BJ (cell line): Measurements from ENCODE around the gene CNTFR. TPM values are rescaled to one million over a fixed set of nuclear protein-coding genes. Genes with fewer than 3 reads are reported as not detected.

Source experiments
- CTCF ChIA-PET: fragments of 350-600 bp; formaldehyde crosslinking; extraction: SDS; loops from one replicate; lab custom pipeline; 2021; ENCODE audit warnings: antibody characterized with exemption, inconsistent platforms; lab: Yijun Ruan, JAX
- POLR2A ChIA-PET: fragments of 300-600 bp; sonication (Branson Sonifier 250); formaldehyde crosslinking; extraction: SDS; loops from one replicate; lab custom pipeline; 2021; ENCODE audit warnings: antibody characterized with exemption; lab: Charles Lee
- DNase-seq: peaks from one replicate; pipeline ENCODE4 v3.0.0-alpha.2; 2011; ENCODE audit warnings: low read depth
- H3K27me3 ChIP-seq: 2 replicates; pipeline ENCODE4 v1.6.0; 2011; ENCODE audit warnings: low read length; ENCODE audit not compliant: control insufficient read depth, insufficient read depth
- H3K36me3 ChIP-seq: 2 replicates; pipeline ENCODE4 v1.5.1; 2011; ENCODE audit warnings: low read length; ENCODE audit not compliant: control insufficient read depth, insufficient read depth
- H3K4me3 ChIP-seq: 2 replicates; pipeline ENCODE4 v1.5.1; 2011; ENCODE audit warnings: low read depth, mild to moderate bottlenecking, control low read depth, low read length
- CTCF ChIP-seq: IDR thresholded peaks from 2 replicates; pipeline ENCODE4 v1.5.1; 2011; ENCODE audit warnings: low read depth, mild to moderate bottlenecking, control low read depth, inconsistent platforms, low read length, moderate library complexity; ENCODE audit not compliant: insufficient read depth
- polyA plus RNA-seq: library from polyadenylated mRNA; depleted of rRNA; stranded (reverse); fragments of >200 nt; gene quantifications from 2 replicates; pipeline ENCODE4 v1.2.3, GENCODE V29; 2011

CNTFR gene
- polyA plus RNA-seq, 1 experiment: 0.09 TPM

DNA sequence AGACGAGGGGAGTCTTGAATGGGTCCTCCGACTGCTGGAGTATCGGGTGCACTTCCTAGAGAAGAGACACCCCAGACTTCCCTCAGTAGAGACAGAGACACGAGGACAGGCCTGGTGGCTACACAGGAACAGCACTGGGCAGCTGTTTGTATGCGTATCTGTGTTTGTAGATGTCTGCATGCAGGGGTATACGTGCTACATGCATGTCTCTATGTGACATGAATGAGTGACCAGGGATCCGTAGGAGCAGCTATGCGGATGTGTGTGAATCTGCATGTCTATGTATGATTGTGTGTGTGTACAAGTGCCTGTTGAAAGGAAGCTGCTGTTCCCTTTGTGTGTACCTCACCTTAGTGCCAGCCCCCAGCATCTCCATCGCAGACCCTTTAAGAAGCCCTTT, 31.2 kb downstream of the CNTFR start:
- Histone ChIP-seq H3K27me3 (peaks cover 9% of the 10 kb centered on the region), H3K36me3 (no peaks in the 10 kb centered on the region), H3K4me3 (no peak overlapping the region)
- DNase-seq: no peak
- ChIA-PET CTCF (interaction anchor here (0.9 to 3.7 kb wide), 6 partner anchors 10 to 178 kb away, joined by 3 to 23 read pairs (median 6); no protein-coding TSS in a partner anchor), POLR2A (no interaction called here)
- no peak for TF ChIP-seq CTCF

DNA sequence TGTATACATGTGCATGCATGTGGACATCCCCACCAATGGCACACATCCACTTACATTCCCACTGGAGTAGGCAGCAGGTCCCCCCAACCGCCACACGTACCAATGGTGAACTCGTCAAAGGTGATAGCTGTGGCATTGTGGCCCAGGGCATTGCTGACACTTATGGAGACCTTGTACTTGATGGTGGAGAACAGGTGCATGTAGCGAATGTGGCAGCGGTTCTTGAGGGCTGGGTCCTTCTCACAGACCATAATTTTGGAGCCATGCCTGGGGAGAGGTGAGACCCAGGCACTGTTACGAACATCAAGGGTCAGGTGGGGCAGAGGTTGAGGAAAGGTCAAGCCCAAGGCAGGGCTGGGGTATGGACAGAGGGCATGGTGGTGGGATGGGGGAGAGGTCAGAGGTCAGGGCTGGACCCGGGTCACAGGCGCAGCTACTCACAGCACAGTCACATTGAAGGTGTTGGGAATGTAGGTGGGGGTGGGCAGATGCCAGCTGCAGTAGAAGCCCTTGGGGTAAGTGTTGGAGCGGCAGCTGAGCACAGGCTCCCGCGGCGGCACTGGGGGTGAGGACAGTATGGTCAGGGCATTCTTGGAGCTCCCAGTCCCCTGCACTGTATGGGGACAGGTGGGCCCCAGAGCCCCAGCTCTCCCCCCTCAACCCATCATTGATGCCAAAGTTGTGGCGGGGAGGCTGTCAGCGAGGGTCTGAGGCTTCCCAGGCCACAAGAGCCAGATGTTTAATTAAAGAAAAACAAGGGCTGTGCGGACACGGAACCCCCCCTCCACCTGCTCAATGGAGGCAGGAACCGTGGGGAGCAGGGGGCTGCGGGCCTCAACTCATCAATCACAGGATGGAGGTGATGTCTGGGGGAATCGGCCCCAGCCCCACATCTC, 31.9 kb downstream of the CNTFR start:
- H3K27me3 ChIP-seq: peaks cover 11% of the 10 kb centered on the region
- no peak for DNase-seq
- TF ChIP-seq CTCF: no peak
- H3K4me3 ChIP-seq: no peak overlapping the region
- no peaks in the 10 kb centered on the region for H3K36me3 ChIP-seq
- POLR2A ChIA-PET: no interaction called here
- CTCF ChIA-PET: interaction anchor here (0.9 to 3.7 kb wide), 5 partner anchors 10 to 177 kb away, joined by 3 to 23 read pairs (median 9); no protein-coding TSS in a partner anchor

DNA sequence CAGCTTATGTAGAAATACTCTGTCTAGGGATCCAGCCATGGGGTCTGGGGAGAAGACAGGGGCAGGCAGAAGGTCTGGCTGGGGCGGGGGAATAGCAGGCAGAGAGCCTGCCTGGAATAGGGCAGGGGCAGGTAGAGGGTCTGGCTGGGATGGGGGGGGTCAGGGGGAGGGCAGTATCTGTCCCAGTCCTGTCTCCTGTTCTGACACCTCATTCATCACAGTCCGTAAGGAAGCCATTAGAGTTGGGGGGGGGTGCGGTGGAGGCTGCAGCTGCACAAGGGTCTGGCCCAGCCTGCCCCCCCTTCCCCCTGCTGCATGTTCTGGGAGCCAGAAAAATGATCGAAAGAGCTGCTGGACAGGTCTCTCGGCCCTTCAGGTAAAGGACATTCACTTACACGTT, 32.6 kb downstream of the CNTFR start:
- CTCF ChIA-PET: interaction anchor here (1.2 to 3.7 kb wide), 3 partner anchors 9 to 46 kb away, joined by 6 to 21 read pairs (median 9); no protein-coding TSS in a partner anchor
- no peaks in the 10 kb centered on the region for H3K36me3 ChIP-seq
- POLR2A ChIA-PET: no interaction called here
- no peak for DNase-seq
- no peak for TF ChIP-seq CTCF
- H3K4me3 ChIP-seq: no peak overlapping the region
- H3K27me3 ChIP-seq: peaks cover 13% of the 10 kb centered on the region

GRCh38 chr9:34555936-34556525, 33.5 kb downstream of the CNTFR start:
- H3K36me3 ChIP-seq: no peaks in the 10 kb centered on the region
- ChIA-PET POLR2A (no interaction called here), CTCF (interaction anchor here (1.2 to 1.7 kb wide), 3 partner anchors 9 to 36 kb away, joined by 4 to 6 read pairs (median 5); no protein-coding TSS in a partner anchor)
- peaks cover 13% of the 10 kb centered on the region for H3K27me3 ChIP-seq
- no peak for DNase-seq
- TF ChIP-seq CTCF: no peak
- no peak overlapping the region for H3K4me3 ChIP-seq

DNA sequence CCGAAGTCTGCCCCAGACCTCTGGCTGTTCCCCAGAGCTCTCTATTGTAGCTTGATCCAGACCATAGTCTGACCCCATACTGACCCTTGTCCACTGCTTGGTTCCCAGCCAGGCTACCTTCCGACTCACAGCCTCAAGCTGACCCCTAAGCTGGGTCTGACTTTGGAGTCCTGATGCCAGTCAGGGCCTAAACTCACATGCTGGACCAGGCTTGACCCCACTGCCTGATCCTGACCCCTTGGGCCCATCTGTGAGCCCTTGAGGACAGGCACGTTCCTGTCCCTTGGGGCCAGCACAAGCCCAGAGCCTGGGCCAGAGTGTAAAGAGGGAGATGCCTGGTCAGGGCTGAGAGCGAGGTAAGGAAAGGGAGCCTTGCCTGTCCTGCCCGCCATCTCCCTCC, 34.0 kb downstream of the CNTFR start:
- no peak for DNase-seq
- Histone ChIP-seq H3K4me3 (no peak overlapping the region), H3K36me3 (no peaks in the 10 kb centered on the region), H3K27me3 (peaks cover 13% of the 10 kb centered on the region)
- no peak for TF ChIP-seq CTCF
- CTCF ChIA-PET: interaction anchor here (1.6 to 1.7 kb wide), 2 partner anchors 8 to 36 kb away, joined by 4 to 5 read pairs; no protein-coding TSS in a partner anchor
- POLR2A ChIA-PET: no interaction called here
